Adrenal gland (tissue), 5 donors: Measurements from ENCODE around the gene KRTAP5-6.

Experiments
- CTCF ChIP-seq, 6 experiments: fragments of 450-650 bp in 4 of 6; fragments of 200-600 bp in 2 of 6; sonication (generic) in 1 of 6; IDR thresholded peaks; 1 replicate in 5 of 6; 2 replicates in 1 of 6; pipeline versions ENCODE4 v1.5.1 to v1.8.0; 2016 to 2021; ENCODE audit warnings: antibody characterized with exemption in 6 of 6, mild to moderate bottlenecking in 2 of 6, moderate library complexity in 1 of 6
- POLR2A ChIP-seq, 2 donors: fragments of 450-650 bp; IDR thresholded peaks; one replicate each; pipeline ENCODE4 v1.6.1; 2017; ENCODE audit warnings: antibody characterized with exemption in 2 of 2, mild to moderate bottlenecking in 2 of 2, moderate library complexity in 1 of 2
- donor health status: DM: no; HTN: no; CAD: no.

DNA sequence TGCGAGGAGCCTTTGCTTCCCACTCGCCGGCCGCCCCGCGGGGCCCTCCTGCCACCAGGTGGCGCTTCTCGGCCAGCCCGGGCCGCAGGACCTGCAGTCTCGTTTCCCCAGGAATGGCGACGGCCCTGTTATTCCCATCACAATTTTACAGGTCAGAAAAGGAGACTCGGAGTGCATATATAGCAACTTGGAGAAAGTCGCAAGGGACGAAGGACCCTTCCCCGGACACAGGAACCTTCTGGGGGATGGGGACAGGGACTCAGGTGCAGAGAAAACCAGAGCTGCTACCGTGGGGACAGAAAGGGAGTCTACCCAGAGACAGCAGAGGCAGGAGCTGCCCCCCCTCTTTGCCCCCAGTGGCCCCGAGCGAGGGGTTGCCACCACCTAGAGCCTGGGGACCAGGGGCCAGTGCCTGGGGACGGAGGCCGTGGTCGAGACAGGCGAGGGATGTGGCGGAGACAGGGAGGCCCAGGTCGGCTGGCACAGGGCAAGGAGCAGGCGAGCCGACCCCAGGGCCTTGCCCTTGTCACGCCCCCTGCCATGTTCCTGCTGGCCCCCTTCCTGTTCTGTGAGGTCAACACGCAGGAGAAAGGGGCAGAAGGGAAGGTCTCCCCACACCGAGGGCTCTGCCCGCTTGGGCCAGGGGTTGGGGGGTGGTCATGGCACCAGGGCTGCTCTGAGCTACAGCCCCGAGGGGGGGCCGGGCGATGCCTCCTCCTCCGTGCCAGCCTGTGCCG is 3.5 kb upstream of the KRTAP5-6 start:
- peak; percentile 76 to 96 (median 86) for TF ChIP-seq CTCF (IDR thresholded peaks at IDR 0.05)
- no peak for TF ChIP-seq POLR2A (IDR thresholded peaks at IDR 0.05)
